AG04449 (cell line): Measurements from ENCODE around the gene SHISA5.

Source experiments
- CTCF ChIA-PET: fragments of 350-600 bp; formaldehyde crosslinking; extraction: SDS; loops from one replicate; lab custom pipeline; 2021; ENCODE audit warnings: antibody characterized with exemption; lab: Yijun Ruan, JAX
- POLR2A ChIA-PET: fragments of 400-600, 350-600 bp; formaldehyde crosslinking; extraction: SDS; loops from one replicate; lab custom pipeline; 2020; ENCODE audit warnings: antibody characterized with exemption, inconsistent platforms; lab: Yijun Ruan, JAX
- DNase-seq: peaks from one replicate; pipeline ENCODE4 v3.0.0-alpha.2; 2010; ENCODE audit warnings: low read depth, low spot score
- H3K4me3 ChIP-seq: 2 replicates; pipeline ENCODE4 v1.5.1; 2011; ENCODE audit warnings: low read depth, mild to moderate bottlenecking, control low read depth, low read length
- CTCF ChIP-seq: IDR thresholded peaks from one replicate; pipeline ENCODE4 v1.5.1; 2011; ENCODE audit warnings: mild to moderate bottlenecking, moderate library complexity, low read length, control low read depth, inconsistent platforms; ENCODE audit not compliant: insufficient read depth; ENCODE audit errors: missing control alignments

SHISA5 gene

GRCh38 chr3:48472673-48472922 lies 31.4 kb downstream of the SHISA5 start:
- ChIA-PET POLR2A (interaction anchor here (1.3 kb wide), 1 partner anchor 26 kb away, joined by 7 read pairs; the partner anchor contains the start of gene ATRIP), CTCF (interaction anchor here (1.0 to 3.9 kb wide), 11 partner anchors 9 to 86 kb away, joined by 3 to 30 read pairs (median 10); no protein-coding TSS in a partner anchor)
- peak overlapping the region; percentile 85 for H3K4me3 ChIP-seq
- DNase-seq = no peak
- no peak for TF ChIP-seq CTCF

GRCh38 chr3:48470286-48470685 lies 33.7 kb downstream of the SHISA5 start:
- DNase-seq = no peak
- no peak for TF ChIP-seq CTCF
- no peak overlapping the region for H3K4me3 ChIP-seq
- POLR2A ChIA-PET = no interaction called here
- CTCF ChIA-PET = interaction anchor here (1.0 to 2.2 kb wide), 4 partner anchors 16 to 89 kb away, joined by 3 to 8 read pairs (median 5); no protein-coding TSS in a partner anchor

GRCh38 chr3:48469046-48469915 lies 34.7 kb downstream of the SHISA5 start:
- no peak overlapping the region for H3K4me3 ChIP-seq
- ChIA-PET CTCF (interaction anchor here (0.8 to 12.0 kb wide), 4 partner anchors 18 to 80 kb away, joined by 3 to 106 read pairs (median 7); no protein-coding TSS in a partner anchor), POLR2A (interaction anchor here (0.7 kb wide), 1 partner anchor 166 kb away, joined by 3 read pairs; no protein-coding TSS in a partner anchor)

GRCh38 chr3:48468329-48468731 lies 35.6 kb downstream of the SHISA5 start:
- ChIA-PET POLR2A (no interaction called here), CTCF (interaction anchor here (1.0 to 12.0 kb wide), 3 partner anchors 78 to 217 kb away, joined by 3 to 106 read pairs (median 8); no protein-coding TSS in a partner anchor)
- DNase-seq = no peak
- no peak overlapping the region for H3K4me3 ChIP-seq
- TF ChIP-seq CTCF = no peak

More at GRCh38 chr3:48469046-48469915, 34.7 kb downstream of the SHISA5 start:
- no peak for DNase-seq
- TF ChIP-seq CTCF = no peak

GRCh38 chr3:48467473-48468267 lies 36.3 kb downstream of the SHISA5 start:
- no peak for DNase-seq
- H3K4me3 ChIP-seq = no peak overlapping the region
- POLR2A ChIA-PET = interaction anchor here (0.6 kb wide), 2 partner anchors 217 to 1234 kb away, joined by 3 read pairs; no protein-coding TSS in a partner anchor
- CTCF ChIA-PET = interaction anchor here (1.0 to 12.0 kb wide), 5 partner anchors 32 to 219 kb away, joined by 3 to 106 read pairs (median 8); no protein-coding TSS in a partner anchor
- TF ChIP-seq CTCF = no peak
